NCI-H2196 treated with DMSO at 0.1 percent for 48 hours (cell line): ENCODE data around the gene TUBGCP6.
A peak's percentile ranks its signal among the peaks of the same experiment; 100 is the strongest.

Experiments
- DNase-seq: peaks from one replicate; lab custom pipeline; 2025; ENCODE audit not compliant: unreplicated experiment; lab: John Stamatoyannopoulos, UW

Gene TUBGCP6

DNA sequence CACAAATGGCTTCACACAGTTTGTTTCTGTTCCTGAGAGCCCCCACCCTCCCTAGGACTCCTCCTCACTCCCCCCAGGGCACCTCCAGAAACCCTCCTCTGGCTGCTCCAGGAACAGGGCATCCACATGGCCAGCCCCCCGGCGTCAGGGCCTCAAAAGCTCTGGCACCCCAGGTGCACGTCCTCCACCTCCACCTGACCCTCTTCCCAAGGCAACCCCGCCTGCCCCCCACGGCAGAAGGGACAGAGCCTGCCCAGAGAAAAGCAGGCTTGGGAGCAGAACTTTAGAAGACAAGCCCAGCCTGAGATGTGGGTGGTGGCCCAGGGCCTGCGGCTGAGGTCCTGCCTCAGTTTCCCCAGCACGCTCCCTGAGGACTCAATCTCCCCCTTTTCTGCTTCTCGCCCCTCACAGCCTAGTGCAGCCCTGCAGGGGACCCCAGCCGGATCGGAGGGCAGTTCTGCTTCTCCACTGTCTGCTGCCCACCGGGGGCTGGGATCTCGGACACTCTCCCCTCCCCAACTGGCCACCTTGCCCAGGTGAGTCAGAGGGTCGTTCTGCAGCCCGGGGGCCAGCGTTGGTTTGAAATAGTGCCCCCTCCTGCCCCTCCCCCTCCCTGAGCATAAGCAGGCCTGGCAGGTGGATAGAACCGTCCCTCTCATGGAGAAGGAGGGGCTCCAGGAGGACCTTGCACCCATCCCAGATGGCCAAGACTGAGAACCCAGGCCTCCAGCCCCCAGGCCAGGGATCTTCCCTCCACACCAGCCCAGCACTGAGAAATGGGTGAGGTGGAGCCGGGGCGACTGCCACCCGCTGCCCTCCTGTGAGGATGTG is 61.5 kb downstream of the TUBGCP6 start:
- no peak for DNase-seq

DNA sequence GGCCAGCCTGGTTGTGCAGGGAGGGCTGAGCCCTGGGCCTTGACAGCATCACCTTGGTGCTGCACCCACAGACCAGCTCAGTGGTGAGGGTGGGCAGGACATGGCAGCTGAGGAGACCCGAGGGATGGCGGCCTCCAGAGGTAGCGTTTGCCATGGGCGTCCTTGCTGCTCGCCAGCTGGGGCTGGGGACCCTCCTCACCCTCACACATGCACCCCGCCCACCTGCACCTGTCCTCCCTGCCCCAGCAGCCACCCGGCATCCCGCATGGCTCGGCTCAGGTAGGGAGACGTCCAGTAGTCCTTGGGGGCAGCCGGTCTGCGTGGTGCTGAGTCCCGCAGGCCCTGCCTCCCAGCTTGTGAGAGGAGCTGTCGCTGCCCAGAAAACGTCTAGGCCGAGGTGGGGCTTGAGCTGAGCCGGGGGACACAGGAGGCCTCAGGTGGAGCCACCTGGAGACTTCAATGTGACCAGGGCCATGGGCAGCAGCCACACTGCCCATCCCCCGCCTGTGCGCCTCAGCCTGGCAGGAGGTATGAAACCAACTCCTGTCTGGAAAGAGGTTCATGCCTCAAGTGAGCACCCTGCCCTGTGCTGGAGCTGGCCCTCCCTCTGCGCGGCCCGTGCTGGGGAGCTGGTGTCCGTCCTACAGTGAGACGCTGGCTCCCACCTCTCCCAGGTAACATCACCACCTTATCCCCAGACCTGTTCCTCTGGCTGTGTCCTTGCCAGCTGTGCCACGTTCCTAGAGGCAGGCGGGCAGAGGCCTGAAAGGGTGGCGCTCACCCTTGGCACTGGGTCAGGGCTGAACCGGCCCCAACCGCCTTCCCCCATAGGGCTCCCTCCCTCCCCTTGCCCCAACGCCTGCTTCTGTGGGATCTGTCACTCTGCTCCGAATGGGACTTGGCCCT is 62.4 kb downstream of the TUBGCP6 start:
- peak; percentile 9 for DNase-seq

DNA sequence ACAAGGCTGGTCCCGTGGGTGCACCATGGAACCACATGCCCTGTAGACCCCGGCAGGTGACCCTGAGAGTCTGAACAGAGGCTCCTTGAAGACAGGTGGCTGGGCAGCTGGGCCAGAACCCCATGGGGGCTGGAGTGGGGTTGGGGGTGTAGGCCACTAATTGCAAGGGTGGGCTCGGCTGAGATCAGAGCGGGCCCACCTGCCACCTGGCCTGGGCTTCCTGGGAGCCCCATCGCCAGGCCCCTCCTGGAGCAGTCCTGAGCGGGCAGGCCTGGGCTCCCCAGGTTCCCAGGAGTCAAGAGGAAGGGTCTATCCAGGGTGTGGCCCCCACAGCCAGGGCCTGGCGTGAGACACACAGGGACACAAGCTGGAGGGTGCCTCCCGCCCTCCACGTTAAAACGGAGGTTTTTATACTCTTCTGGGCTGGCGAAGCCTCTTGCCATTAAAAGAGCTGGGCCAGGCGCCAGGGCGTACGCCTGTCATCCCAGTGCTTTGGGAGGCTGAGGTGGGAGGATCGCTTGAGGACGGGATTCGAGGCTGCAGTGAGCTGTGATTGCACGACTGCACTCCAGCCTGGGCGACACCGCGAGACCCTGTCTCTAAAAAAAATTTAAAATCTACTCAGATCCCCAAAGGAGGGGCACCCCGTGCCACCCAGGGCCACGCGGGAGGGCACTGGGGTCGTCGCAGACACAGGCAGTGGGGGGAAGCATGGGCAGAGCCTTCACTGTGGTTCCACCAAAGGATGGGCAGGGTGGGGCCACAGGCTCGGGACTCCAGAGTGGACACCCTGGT is 63.9 kb downstream of the TUBGCP6 start:
- no peak for DNase-seq

DNA sequence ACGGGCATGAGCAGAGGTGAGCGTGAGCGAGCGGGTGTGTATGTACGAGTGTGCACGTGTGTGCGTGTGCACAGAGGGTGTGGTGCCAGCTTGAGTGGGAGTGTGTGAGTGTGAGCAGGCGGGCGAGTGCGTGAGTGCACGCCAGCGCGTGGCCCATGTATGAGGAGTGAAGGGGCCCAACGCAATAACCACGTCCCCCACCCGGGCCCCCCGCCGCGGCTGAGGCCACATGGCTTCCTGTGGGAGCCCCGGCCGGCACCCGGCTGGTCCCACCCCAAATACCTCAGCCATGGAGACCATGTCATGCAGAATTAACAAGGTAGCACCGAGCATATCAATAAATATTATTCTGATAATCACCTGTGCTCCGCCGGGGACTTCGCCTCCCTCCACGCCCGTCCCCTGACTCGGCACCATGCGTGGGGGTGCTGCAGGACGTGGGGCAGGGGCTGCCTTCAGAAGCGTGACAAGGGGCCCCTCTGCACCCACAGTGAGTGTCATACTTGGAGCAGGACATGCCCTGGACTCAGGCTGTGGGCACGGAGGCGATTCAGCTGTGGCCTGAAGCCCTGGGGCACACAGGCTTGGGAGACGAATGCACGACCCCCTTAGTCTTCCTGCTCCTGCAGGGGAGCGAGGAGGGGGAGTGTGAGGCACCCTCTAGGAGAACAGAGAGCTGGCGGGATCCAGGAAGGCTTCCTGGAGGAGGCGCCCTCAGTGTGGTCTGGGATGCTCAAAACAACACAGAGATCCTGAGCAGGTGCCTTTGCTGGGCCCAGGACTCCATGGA is 64.7 kb downstream of the TUBGCP6 start:
- no peak for DNase-seq

DNA sequence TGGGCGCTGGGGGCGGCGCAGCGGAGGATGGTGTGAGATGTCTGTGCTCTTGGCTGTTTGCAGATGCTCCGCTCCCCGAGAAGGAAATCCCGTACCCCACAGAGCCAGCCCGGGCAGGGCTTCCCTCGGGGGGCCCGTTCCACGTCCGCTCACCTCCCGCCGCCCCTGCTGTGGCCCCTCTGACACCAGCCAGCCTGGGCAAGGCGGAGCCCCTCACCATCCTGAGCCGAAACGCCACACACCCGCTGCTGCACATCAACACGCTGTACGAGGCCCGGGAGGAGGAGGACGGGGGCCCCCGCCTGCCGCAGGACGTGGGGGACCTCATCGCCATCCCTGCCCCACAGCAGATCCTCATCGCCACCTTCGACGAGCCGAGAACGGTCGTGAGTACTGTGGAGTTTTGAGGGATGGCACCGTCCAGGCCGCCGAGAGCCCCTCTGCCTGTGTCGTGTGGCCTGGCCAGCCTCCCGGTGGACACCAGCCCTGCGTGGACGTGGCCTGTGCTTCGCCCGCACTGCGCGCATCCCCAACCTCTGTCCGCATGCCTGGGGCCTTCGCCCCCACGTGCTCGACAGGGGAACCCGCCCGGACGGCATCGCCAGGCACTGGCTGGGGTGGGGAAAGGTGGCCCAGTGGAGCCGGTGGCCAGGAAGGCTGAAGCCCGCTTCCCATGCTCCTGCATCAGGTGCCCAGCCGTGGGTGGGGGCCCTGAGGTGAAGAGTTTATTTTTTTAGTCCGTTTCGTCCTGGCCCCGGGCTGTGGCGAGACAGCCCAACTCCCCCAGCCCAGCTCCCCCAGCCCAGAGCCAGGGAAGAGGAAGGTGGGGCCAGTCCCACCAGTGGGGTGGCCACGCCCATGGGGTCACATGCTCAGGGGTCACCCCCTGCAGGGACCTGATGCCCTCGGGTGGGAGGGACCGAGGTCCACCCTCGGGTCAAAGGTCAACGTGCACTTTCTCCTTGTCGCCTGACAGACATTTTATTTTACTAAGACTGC is 65.7 kb downstream of the TUBGCP6 start:
- DNase-seq, result no peak

GRCh38 chr22:50178471-50178864 is 66.4 kb downstream of the TUBGCP6 start:
- DNase-seq, result no peak

DNA sequence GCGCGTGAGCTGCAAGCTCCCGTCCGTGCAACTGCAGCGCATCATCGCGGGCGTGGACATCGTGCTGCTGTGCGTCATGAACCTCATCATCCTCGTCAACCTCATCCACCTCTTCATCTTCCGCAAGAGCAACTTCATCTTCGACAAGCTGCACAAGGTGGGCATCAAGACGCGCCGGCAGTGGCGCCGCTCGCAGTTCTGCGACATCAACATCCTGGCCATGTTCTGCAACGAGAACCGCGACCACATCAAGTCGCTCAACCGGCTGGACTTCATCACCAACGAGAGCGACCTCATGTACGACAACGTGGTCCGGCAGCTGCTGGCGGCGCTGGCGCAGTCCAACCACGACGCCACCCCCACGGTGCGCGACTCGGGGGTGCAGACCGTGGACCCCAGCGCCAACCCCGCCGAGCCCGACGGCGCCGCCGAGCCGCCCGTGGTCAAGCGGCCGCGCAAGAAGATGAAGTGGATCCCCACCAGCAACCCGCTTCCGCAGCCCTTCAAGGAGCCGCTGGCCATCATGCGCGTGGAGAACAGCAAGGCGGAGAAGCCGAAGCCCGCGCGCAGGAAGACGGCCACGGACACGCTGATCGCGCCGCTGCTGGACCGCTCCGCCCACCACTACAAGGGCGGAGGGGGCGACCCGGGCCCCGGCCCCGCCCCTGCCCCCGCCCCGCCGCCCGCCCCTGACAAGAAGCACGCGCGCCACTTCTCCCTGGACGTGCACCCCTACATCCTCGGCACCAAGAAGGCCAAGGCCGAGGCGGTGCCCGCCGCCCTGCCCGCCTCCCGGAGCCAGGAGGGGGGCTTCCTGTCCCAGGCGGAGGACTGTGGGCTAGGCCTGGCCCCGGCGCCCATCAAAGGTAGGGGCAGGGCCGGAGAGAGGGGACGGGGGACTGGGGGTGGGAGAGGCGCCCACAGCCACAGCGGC is 67.0 kb downstream of the TUBGCP6 start:
- DNase-seq, result no peak

DNA sequence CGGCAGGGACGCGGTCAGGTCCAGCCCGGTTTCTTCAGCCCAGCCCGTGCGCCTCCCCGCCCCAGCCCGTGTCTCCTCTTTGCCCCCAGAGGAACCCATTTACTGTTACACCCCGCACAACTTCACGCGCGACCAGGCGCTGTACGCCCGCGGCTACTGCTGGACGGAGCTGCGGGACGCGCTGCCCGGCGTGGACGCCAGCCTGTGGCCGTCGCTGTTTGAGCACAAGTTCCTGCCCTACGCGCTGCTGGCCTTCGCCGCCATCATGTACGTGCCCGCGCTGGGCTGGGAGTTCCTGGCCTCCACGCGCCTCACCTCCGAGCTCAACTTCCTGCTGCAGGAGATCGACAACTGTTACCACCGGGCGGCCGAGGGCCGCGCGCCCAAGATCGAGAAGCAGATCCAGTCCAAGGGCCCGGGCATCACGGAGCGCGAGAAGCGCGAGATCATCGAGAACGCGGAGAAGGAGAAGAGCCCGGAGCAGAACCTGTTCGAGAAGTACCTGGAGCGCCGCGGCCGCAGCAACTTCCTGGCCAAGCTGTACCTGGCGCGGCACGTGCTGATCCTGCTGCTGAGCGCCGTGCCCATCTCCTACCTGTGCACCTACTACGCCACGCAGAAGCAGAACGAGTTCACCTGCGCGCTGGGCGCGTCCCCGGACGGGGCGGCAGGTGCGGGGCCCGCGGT is 67.8 kb downstream of the TUBGCP6 start:
- no peak for DNase-seq

GRCh38 chr22:50175921-50176849 is 68.6 kb downstream of the TUBGCP6 start:
- DNase-seq, result no peak

DNA sequence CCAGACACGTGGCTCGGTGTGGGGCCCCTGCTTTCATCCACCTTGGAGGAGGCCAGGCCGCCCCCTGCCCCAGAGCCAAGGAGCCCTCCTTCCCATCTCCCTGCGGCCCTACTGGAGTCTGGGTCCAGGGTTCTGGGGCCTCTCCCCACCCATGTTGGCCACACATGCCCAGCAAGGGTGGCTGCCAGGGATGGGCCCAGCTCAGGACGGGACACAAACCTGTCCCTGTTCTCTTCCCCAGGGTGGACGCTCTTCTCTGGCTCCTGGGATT is 69.7 kb downstream of the TUBGCP6 start:
- DNase-seq, result no peak

- no peak for DNase-seq
Observed at GRCh38 chr22:50174382-50175190, 70.2 kb downstream of the TUBGCP6 start.

- no peak for DNase-seq
Observed at GRCh38 chr22:50173983-50174355, 70.9 kb downstream of the TUBGCP6 start.

DNA sequence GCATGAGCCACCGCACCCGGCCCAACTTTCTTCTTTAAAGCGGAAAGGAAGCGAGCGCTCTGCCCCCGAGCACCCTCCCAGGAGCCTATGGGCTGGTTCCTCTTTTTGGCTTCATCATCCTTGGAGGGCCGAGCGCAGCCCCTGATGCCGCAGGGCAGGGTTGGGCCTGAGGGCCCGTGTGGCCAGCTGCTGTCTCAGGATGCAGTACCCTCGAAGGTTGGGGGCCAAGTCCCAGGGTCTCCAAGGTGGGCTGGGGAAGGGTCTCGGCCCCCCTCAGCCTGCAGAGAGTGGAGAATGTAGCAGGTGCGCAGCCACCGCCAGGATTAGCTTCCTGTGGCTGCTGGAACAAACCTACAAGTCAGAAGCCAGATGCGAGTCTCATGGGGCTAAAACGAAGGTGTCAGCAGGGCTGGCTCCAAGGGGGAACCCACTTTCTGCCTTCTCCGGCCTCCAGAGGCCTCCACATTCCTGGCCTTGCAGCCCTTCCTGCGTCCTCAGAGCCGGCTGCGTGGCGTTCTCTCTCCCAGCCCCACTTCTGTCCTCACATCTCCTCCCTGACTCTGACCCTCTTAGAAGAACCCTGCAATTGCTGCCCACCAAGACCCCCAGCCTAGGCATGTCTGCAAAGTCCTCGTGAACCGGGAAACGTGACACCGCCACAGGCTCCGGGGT is 71.4 kb downstream of the TUBGCP6 start:
- no peak for DNase-seq

DNA sequence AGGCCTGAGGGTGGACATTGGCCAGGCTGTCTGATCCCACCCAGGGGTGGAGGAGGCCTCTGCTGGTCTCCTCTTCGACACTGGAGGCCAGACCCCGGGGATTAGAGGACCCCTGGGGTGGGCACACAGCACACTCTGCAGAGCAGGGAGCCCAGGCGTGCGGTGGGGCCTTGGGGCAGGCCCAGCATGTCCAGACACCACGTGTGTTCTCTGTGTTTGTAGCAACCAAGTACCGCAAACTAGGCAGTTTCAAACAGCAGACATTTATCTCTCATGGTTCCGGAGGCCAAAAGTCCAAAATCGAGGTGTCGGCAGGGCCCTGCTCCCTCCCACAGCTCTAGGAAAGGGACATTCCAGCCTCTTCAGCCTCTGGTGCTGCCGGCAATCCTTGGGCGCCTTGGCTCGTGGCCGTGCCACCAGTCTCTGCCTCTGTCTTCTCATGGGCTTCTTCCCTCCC is 72.8 kb downstream of the TUBGCP6 start:
- no peak for DNase-seq

DNA sequence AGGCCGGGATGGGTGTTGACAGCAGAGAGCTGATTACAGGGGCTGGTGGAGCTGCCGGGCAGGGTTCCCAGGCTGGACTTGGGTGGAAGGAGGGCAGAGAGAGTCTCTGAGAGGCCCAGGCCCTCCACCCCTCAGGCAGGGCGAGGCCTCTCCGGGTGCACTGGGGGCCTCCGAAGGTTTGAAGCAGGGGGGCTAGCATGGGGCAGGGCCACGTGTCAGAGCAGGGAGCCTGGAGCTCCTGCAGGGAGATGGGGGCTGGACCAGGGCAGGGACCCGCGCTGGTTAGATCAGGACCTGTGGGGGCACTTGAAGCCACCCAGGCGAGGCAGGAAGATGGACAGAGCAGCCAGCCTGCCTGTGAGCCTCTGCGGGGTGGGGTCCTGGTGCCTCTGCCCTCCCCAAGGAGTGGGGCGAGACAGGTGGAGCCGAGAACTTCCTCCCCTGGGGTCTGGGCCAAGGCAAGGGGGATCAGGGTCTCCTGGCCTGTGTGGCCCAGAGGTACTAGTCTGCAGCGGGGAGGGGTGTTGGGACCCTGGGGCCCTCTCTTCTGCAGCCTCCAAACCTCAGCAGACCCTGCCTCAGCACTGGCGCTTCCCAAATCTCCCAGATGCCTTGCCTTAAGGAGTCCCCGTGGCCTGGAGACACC is 73.4 kb downstream of the TUBGCP6 start:
- DNase-seq, result no peak
